K562 (cell line): ENCODE data around the gene LAMB4. TPM values are rescaled to one million over a fixed set of nuclear protein-coding genes. Genes with fewer than 3 reads are reported as not detected.

Source experiments
- ATF4 ChIP-seq: fragments of 450-650 bp; formaldehyde crosslinking; IDR thresholded peaks from 2 replicates; pipeline ENCODE4 v1.4.0; 2022; ENCODE audit warnings: mild to moderate bottlenecking, moderate library complexity
- ELF2 ChIP-seq: fragments of 250-450 bp; sonication (Bioruptor Pico); IDR thresholded peaks from 2 replicates; pipeline ENCODE4 v1.5.0; 2021; ENCODE audit warnings: mild to moderate bottlenecking
- GATAD2B ChIP-seq: fragments of 450-650 bp; IDR thresholded peaks from 2 replicates; pipeline ENCODE4 v1.6.1; 2017; ENCODE audit warnings: mild to moderate bottlenecking, borderline replicate concordance
- HNRNPK ChIP-seq: fragments of 200-400 bp; formaldehyde crosslinking; IDR thresholded peaks from one replicate; pipeline ENCODE4 v1.6.1; 2018; ENCODE audit warnings: mild to moderate bottlenecking, low read depth, low read length; ENCODE audit not compliant: poor library complexity, severe bottlenecking
- HNRNPL ChIP-seq: fragments of 200-400 bp; formaldehyde crosslinking; IDR thresholded peaks from 2 replicates; pipeline ENCODE4 v1.6.1; 2017; ENCODE audit warnings: low read depth, mild to moderate bottlenecking, low read length
- IRF9 ChIP-seq: fragments of 450-650 bp; IDR thresholded peaks from 2 replicates; pipeline ENCODE4 v1.6.1; 2016; ENCODE audit warnings: missing biosample characterization, missing genetic modification characterization
- NEUROD1 ChIP-seq: fragments of 150-350 bp; IDR thresholded peaks from 2 replicates; pipeline ENCODE4 v1.6.1; 2014; ENCODE audit warnings: borderline replicate concordance, low read length, low read depth; ENCODE audit not compliant: partially characterized antibody
- NFE2 ChIP-seq: IDR thresholded peaks from 2 replicates; pipeline ENCODE4 v1.6.1; 2014; ENCODE audit warnings: antibody characterized with exemption, low read depth
- RB1 ChIP-seq: fragments of 450-650 bp; IDR thresholded peaks from 2 replicates; pipeline ENCODE4 v1.6.1; 2017; ENCODE audit warnings: low read depth, mild to moderate bottlenecking
- RNF219 ChIP-seq: fragments of 250-450 bp; sonication (Bioruptor Pico); IDR thresholded peaks from 2 replicates; pipeline ENCODE4 v1.5.0; 2022; ENCODE audit warnings: mild to moderate bottlenecking
- SIX5 ChIP-seq, 2 experiments: IDR thresholded peaks; 2 replicates each; pipeline ENCODE4 v1.6.1; 2011; ENCODE audit warnings: low read length in 2 of 2, borderline replicate concordance in 1 of 2, low read depth in 1 of 2, mild to moderate bottlenecking in 1 of 2, moderate library complexity in 1 of 2; ENCODE audit not compliant: insufficient read depth in 1 of 2
- UBTF ChIP-seq, 2 experiments: IDR thresholded peaks; 2 replicates each; pipeline ENCODE4 v1.6.1; 2012; ENCODE audit warnings: improper control_type of control experiment in 2 of 2, low read depth in 2 of 2, low read length in 2 of 2, borderline replicate concordance in 1 of 2
- ZBTB1 ChIP-seq: sonication (generic); formaldehyde crosslinking; IDR thresholded peaks from 2 replicates; pipeline ENCODE4 v1.8.1; 2023; ENCODE audit warnings: missing genetic modification reagents, low read depth, mild to moderate bottlenecking, borderline replicate concordance
- ZMIZ1 ChIP-seq, 2 experiments: fragments of 150-350 bp in 1 of 2; IDR thresholded peaks; 2 replicates each; pipeline ENCODE4 v1.6.1; 2012 to 2016; ENCODE audit warnings: low read depth in 2 of 2, low read length in 2 of 2, mild to moderate bottlenecking in 1 of 2, moderate library complexity in 1 of 2
- ZNF586 ChIP-seq: fragments of 450-650 bp; formaldehyde crosslinking; conservative IDR thresholded peaks from 2 replicates; pipeline ENCODE4 v1.4.0; 2020; ENCODE audit warnings: mild to moderate bottlenecking, moderate library complexity
- polyA plus RNA-seq, 8 experiments: library from polyadenylated mRNA; depleted of rRNA in 4 of 8; stranded (reverse) in 5 of 8; unstranded in 3 of 8; fragments of >200 nt; fragmentation: Nextera tagmentation in 2 of 8; fragmentation: Illumina TruSeq in 1 of 8; extraction: Ambion mirVana in 2 of 8; extraction: Trizol in 1 of 8; gene quantifications; 2 replicates each; pipeline versions ENCODE4 v1.2.1 to v1.2.3, GENCODE V29; 2011 to 2014; ENCODE audit warnings: inconsistent platforms in 1 of 8, missing spikeins in 1 of 8
- total RNA-seq, 7 experiments: library from RNA; depleted of rRNA in 6 of 7; stranded (reverse); fragments of >200 nt in 6 of 7; fragmentation: Illumina TruSeq in 2 of 7; extraction: Trizol in 2 of 7; gene quantifications; 2 replicates each; pipeline versions ENCODE4 v1.2.1 to v1.2.3, GENCODE V29; 2011 to 2021; ENCODE audit warnings: low replicate concordance in 1 of 7

The LAMB4 gene
- total and polyA plus RNA-seq, 9 of the 15 experiments (the other 6 are each of a cell fraction or from before 2014, with no cell fraction given) = 0.06 to 0.13 (median 0.07) TPM; not detected in 6

GRCh38 chr7:108012499-108013430 is 117.4 kb downstream of the LAMB4 start (continued):
- TF ChIP-seq GATAD2B (peak; percentile 94), ELF2 (CRISPR knock-in tag) (no peak), HNRNPL (no peak), IRF9 (tag) (no peak), SIX5 (IDR thresholded peaks at IDR 0.05; ENCODE audit: borderline replicate concordance in 1 of 2, insufficient read depth in 1 of 2, low read depth in 1 of 2, low read length in 2 of 2) (no peak), ZBTB1 (CRISPR knock-in tag) (no peak), ATF4 (no peak), UBTF (IDR thresholded peaks at IDR 0.05; ENCODE audit: borderline replicate concordance in 1 of 2, low read depth in 2 of 2, low read length in 2 of 2) (no peak), RB1 (no peak), RNF219 (CRISPR knock-in tag) (no peak), NFE2 (peak; percentile 98), ZMIZ1 (IDR thresholded peaks at IDR 0.05; ENCODE audit: low read depth in 2 of 2, low read length in 2 of 2) (peak in 1 of 2 experiments; percentile 87; a peak in 2 of 4 replicates), HNRNPK (no peak), NEUROD1 (no peak), ZNF586 (CRISPR knock-in tag) (no peak)
